ENCODE measurements around the gene SIRPG.

The SIRPG gene

DNA sequence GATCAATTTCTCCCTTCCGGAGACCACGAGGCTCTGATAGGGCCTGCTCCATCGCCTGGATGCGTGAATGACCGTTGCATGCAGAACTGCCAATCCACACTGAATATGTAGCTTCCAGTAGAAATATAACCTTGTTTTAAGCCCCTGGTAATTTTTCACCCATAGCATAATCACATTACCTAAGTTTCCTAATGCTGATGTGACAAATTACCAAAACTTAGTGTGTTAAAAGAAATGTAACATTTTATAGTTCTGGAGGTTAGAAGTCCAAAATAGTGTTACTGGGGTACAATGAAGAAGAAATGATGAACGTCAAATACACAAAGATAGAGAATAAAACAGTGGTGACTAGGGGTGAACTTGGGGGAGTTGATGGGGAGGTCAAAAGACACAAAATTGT is 78.1 kb downstream of the SIRPG start:
- FAIRE-seq (no peak), DNase-seq (ENCODE audit: insufficient read length) (no peak)
- TF ChIP-seq POLR2A (IDR thresholded peaks at IDR 0.05; ENCODE audit: low read depth, low read length) (no peak), TAF1 (IDR thresholded peaks at IDR 0.05; ENCODE audit: borderline replicate concordance, low read depth, low read length) (no peak), POLR2AphosphoS5 (IDR thresholded peaks at IDR 0.05; ENCODE audit: low read depth, low read length) (no peak)

Data from GM12892 (cell line).